Left forelimb (tissue), 1 donor: ENCODE results near the gene HOXB6.

Experiments used
- DNase-seq: peaks from one replicate; pipeline ENCODE4 v3.0.0-alpha.2; 2018; ENCODE audit warnings: low spot score

The HOXB6 gene

GRCh38 chr17:48634493-48635208 lies 29.9 kb upstream of the HOXB6 start:
- no peak for DNase-seq

GRCh38 chr17:48633266-48633677 lies 28.5 kb upstream of the HOXB6 start:
- no peak for DNase-seq

GRCh38 chr17:48632579-48633265 lies 27.9 kb upstream of the HOXB6 start:
- no peak for DNase-seq

- no peak for DNase-seq
These were observed 27.1 kb upstream of the HOXB6 start for GRCh38 chr17:48631693-48632578.

GRCh38 chr17:48630925-48631692 lies 26.3 kb upstream of the HOXB6 start:
- DNase-seq, result no peak

GRCh38 chr17:48630009-48630924 lies 25.5 kb upstream of the HOXB6 start:
- DNase-seq, result no peak

- DNase-seq, result no peak
These were observed 24.6 kb upstream of the HOXB6 start for GRCh38 chr17:48629411-48629759.

- DNase-seq, result no peak
These were observed 24.0 kb upstream of the HOXB6 start for GRCh38 chr17:48628649-48629410.

- no peak for DNase-seq
These were observed 23.1 kb upstream of the HOXB6 start for GRCh38 chr17:48627623-48628521.

GRCh38 chr17:48627118-48627597 lies 22.4 kb upstream of the HOXB6 start:
- no peak for DNase-seq

GRCh38 chr17:48626245-48627117 lies 21.7 kb upstream of the HOXB6 start, which contains the start of gene HOXB9:
Gene HOXB9 (minus strand): TSS chr17:48626358. CDS start chr17:48626269, 89 bp downstream.
- no peak for DNase-seq

- no peak for DNase-seq
These were observed 20.9 kb upstream of the HOXB6 start for GRCh38 chr17:48625495-48626244.

GRCh38 chr17:48624544-48625494 lies 20.0 kb upstream of the HOXB6 start:
- no peak for DNase-seq

- DNase-seq, result no peak
These were observed 19.3 kb upstream of the HOXB6 start for GRCh38 chr17:48624118-48624517.

- no peak for DNase-seq
These were observed 18.8 kb upstream of the HOXB6 start for GRCh38 chr17:48623583-48623982.

GRCh38 chr17:48622857-48623256 lies 18.1 kb upstream of the HOXB6 start:
- DNase-seq, result no peak
